ENCODE measurements around the gene BBS9. TPM values are rescaled to one million over a fixed set of nuclear protein-coding genes. Genes with fewer than 3 reads are reported as not detected.

Gene BBS9
- total and polyA plus RNA-seq, 5 experiments from 2014 or later = 11.2 to 31.8 (median 12.7) TPM

- peaks cover 0 to 13% (median 0%) of the 10 kb centered on the region in 9 donors for H3K9me3 Mint-ChIP-seq
Observed at GRCh38 chr7:33563651-33564050, 434.3 kb downstream of the BBS9 start.

DNA sequence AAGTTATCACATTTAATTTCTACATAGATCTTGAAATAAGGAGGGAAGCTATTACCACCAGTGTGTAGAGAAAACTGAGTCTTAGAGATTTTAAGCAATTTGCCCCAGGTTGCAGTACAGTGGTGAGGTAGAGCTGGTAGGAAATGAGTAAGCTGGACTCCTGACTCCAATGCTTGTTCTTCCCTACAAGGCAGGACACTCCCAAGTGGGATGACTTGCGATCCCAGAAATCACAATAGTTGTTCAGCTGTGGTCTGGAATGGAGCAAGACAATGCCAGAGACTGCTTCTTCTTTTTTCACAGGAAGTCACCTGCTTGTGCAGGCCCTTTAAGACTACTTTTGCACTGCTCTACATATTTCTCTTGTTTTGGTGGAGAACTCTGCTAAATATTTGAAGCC is 448.8 kb downstream of the BBS9 start:
- Mint-ChIP-seq H3K4me1 (no peaks in the 10 kb centered on the region), H3K27me3 (no peaks in the 10 kb centered on the region), H3K9me3 (peaks cover 0 to 18% (median 6%) of the 10 kb centered on the region in 9 donors), H3K36me3 (peaks cover 24 to 45% (median 26%) of the 10 kb centered on the region in 3 donors), H3K4me3 (no peak overlapping the region), H3K27ac (no peak overlapping the region)
- DNase-seq (no peak), ATAC-seq (no peak)
- POLR2A ChIA-PET = no interaction called here

More at GRCh38 chr7:33563651-33564050, 434.3 kb downstream of the BBS9 start:
- Mint-ChIP-seq H3K4me1 (no peaks in the 10 kb centered on the region), H3K27ac (no peak overlapping the region), H3K27me3 (no peaks in the 10 kb centered on the region), H3K36me3 (peaks cover 6 to 15% (median 12%) of the 10 kb centered on the region in 3 donors), H3K4me3 (no peak overlapping the region)
- DNase-seq (no peak), ATAC-seq (no peak)
- POLR2A ChIA-PET = no interaction called here

- H3K27ac Mint-ChIP-seq = no peak overlapping the region
- H3K36me3 Mint-ChIP-seq = peaks cover 17 to 44% (median 22%) of the 10 kb centered on the region in 3 donors
- H3K27me3 Mint-ChIP-seq = no peaks in the 10 kb centered on the region
- H3K4me1 Mint-ChIP-seq = no peaks in the 10 kb centered on the region
- DNase-seq = no peak
- no peak overlapping the region for H3K4me3 Mint-ChIP-seq
- ATAC-seq = no peak
- POLR2A ChIA-PET = no interaction called here
- peaks cover 0 to 18% (median 2%) of the 10 kb centered on the region in 9 donors for H3K9me3 Mint-ChIP-seq
Observed at GRCh38 chr7:33578881-33579672, 449.7 kb downstream of the BBS9 start.

- peaks cover 12 to 41% (median 18%) of the 10 kb centered on the region in 3 donors for H3K36me3 Mint-ChIP-seq
- DNase-seq = no peak
Observed at GRCh38 chr7:33579673-33579960, 450.3 kb downstream of the BBS9 start.

DNA sequence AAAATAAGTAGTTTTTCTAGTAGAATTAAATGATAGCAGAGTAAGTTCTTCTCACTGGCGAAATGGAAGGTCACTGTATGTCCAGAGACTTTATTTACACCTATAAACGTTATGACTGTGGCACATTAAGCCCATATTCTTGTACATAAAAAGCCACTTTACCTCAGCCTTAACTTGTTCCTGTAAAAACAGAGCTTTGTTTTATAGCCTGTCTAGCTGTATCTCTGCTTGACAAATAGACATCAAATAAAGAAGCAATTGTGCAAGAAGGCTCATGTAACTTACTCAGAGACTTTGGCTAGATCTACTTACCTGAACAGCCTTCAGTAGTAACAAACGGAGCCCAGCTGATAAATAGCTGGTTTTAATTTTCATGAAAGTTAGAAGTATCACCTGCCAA is 451.9 kb downstream of the BBS9 start:
- DNase-seq (no peak), ATAC-seq (no peak)
- POLR2A ChIA-PET = no interaction called here
- Mint-ChIP-seq H3K4me1 (no peaks in the 10 kb centered on the region), H3K9me3 (peaks cover 0 to 11% (median 2%) of the 10 kb centered on the region in 9 donors), H3K36me3 (peaks cover 5 to 26% (median 5%) of the 10 kb centered on the region in 3 donors), H3K27me3 (no peaks in the 10 kb centered on the region), H3K4me3 (no peak overlapping the region), H3K27ac (no peak overlapping the region)

More at GRCh38 chr7:33579673-33579960, 450.3 kb downstream of the BBS9 start:
- Mint-ChIP-seq H3K27me3 (no peaks in the 10 kb centered on the region), H3K4me3 (no peak overlapping the region), H3K4me1 (no peaks in the 10 kb centered on the region), H3K9me3 (peaks cover 0 to 18% (median 2%) of the 10 kb centered on the region in 9 donors), H3K27ac (no peak overlapping the region)
- ATAC-seq = no peak
- POLR2A ChIA-PET = no interaction called here

DNA sequence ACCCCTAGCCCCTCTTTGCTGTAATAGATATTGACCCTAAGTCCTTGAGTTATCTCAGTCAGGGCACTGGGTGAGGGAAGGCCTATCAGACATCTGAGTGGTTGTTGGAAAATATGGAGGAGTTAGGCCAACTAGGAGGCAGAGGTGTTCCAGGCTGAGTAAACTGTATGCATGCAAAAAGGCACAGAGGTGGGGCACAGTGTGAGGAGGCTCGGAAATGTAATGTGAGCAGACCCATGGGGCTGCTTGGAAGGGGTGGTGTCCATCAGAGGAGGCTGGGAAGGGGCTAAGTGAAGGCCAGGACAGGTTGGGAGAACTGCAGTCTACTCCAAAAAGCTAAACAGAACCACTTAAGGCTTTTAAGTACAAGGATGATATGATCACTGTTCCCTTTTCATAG is 452.7 kb downstream of the BBS9 start:
- POLR2A ChIA-PET = no interaction called here
- Mint-ChIP-seq H3K4me1 (no peaks in the 10 kb centered on the region), H3K27me3 (no peaks in the 10 kb centered on the region), H3K27ac (no peak overlapping the region), H3K9me3 (peaks cover 0 to 7% (median 0%) of the 10 kb centered on the region in 9 donors), H3K4me3 (no peak overlapping the region), H3K36me3 (peaks cover 2 to 19% (median 2%) of the 10 kb centered on the region in 3 donors)
- DNase-seq (no peak), ATAC-seq (no peak)

DNA sequence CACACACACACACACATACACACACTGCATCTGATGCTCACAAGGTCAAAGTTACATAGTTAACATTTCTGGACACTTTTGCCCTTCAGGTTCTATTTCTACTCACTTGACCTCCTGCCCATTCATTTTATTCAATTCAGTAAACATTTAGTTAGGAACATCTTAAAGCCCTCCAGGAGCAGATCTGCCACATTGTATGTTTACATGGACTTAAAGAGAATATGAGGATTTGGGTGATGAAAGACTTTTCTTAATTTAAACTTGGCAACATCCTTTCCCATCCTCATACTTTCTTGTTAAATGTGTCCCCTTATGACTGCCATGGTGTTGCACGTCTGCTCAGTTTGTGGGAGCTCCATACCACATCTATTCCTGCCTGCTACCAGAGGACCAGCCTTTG is 453.2 kb downstream of the BBS9 start:
- no peak for ATAC-seq
- H3K4me3 Mint-ChIP-seq = no peak overlapping the region
- POLR2A ChIA-PET = no interaction called here
- H3K36me3 Mint-ChIP-seq = peaks cover 0 to 15% (median 2%) of the 10 kb centered on the region in 3 donors
- H3K27ac Mint-ChIP-seq = no peak overlapping the region
- H3K9me3 Mint-ChIP-seq = peaks cover 0 to 3% (median 0%) of the 10 kb centered on the region in 9 donors
- DNase-seq = no peak
- no peaks in the 10 kb centered on the region for H3K27me3 Mint-ChIP-seq
- H3K4me1 Mint-ChIP-seq = no peaks in the 10 kb centered on the region

DNA sequence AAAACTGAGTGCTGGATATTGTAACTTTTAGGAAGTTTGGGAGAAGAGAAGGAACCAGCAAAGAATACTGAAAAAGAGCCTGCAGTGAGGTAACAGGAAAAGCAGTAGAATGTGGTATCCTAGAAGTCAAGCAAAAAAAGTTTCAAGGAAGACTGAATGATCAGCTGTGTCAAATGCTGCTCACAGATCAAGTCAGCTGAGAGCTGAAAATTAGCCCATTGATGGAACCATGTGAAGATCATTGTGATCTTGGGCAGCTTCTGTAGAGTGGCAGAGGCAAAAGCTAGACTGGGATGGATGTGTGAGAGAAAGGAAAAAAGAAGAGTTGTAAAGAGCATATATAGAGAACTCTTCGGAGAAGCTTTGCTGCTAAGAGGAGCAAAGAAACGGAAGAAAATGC is 460.5 kb downstream of the BBS9 start:
- no peaks in the 10 kb centered on the region for H3K27me3 Mint-ChIP-seq
- POLR2A ChIA-PET = no interaction called here
- no peaks in the 10 kb centered on the region for H3K4me1 Mint-ChIP-seq

GRCh38 chr7:33590916-33591315 is 461.6 kb downstream of the BBS9 start:
- H3K4me1 Mint-ChIP-seq = no peaks in the 10 kb centered on the region
- H3K27me3 Mint-ChIP-seq = no peaks in the 10 kb centered on the region
- POLR2A ChIA-PET = no interaction called here
- peaks cover 0 to 7% (median 0%) of the 10 kb centered on the region in 9 donors for H3K9me3 Mint-ChIP-seq
- H3K4me3 Mint-ChIP-seq = no peak overlapping the region
- no peak for ATAC-seq
- no peak for DNase-seq
- H3K27ac Mint-ChIP-seq = no peak overlapping the region
- peaks cover 3 to 14% (median 3%) of the 10 kb centered on the region in 3 donors for H3K36me3 Mint-ChIP-seq

More for the DNA sequence above, 460.5 kb downstream of the BBS9 start:
- no peak for DNase-seq
- Mint-ChIP-seq H3K27ac (no peak overlapping the region), H3K9me3 (peaks cover 0 to 6% (median 0%) of the 10 kb centered on the region in 9 donors), H3K4me3 (no peak overlapping the region), H3K36me3 (peaks cover 0 to 10% (median 3%) of the 10 kb centered on the region in 3 donors)
- ATAC-seq = no peak

- Mint-ChIP-seq H3K27ac (no peak overlapping the region), H3K4me1 (no peaks in the 10 kb centered on the region), H3K4me3 (no peak overlapping the region), H3K36me3 (peaks cover 3 to 14% (median 3%) of the 10 kb centered on the region in 3 donors), H3K27me3 (no peaks in the 10 kb centered on the region), H3K9me3 (peaks cover 0 to 7% (median 0%) of the 10 kb centered on the region in 9 donors)
- DNase-seq = no peak
- ATAC-seq = no peak
- POLR2A ChIA-PET = no interaction called here
Observed at GRCh38 chr7:33591490-33591889, 462.1 kb downstream of the BBS9 start.

- Mint-ChIP-seq H3K4me3 (no peak overlapping the region), H3K9me3 (peaks cover 0 to 7% (median 0%) of the 10 kb centered on the region in 9 donors), H3K36me3 (peaks cover 3 to 14% (median 3%) of the 10 kb centered on the region in 3 donors), H3K4me1 (no peaks in the 10 kb centered on the region), H3K27ac (no peak overlapping the region), H3K27me3 (no peaks in the 10 kb centered on the region)
- no peak for ATAC-seq
- DNase-seq = no peak
- POLR2A ChIA-PET = no interaction called here
Observed at GRCh38 chr7:33592718-33593117, 463.4 kb downstream of the BBS9 start.

DNA sequence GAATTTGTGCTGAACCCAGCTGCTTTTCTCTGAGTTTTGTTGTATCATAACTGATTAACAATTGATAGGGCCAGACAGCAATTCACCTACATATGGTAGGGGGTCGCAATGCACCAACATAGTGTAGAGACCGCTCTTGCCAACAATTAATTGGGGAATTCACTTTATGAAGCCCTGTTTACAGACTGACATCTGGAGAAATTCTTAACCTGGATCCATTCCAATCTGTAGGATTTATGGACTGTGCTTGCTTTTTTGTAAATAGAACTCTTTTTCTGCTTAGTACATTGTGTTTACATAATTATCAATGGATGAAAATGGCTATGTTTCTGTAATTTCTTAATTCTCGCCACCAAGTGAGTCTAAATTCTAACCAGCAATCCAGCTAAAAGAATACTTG is 464.2 kb downstream of the BBS9 start:
- peaks cover 3 to 14% (median 3%) of the 10 kb centered on the region in 3 donors for H3K36me3 Mint-ChIP-seq
- H3K4me3 Mint-ChIP-seq = no peak overlapping the region
- POLR2A ChIA-PET = no interaction called here
- H3K27ac Mint-ChIP-seq = no peak overlapping the region
- DNase-seq = no peak
- no peak for ATAC-seq
- H3K27me3 Mint-ChIP-seq = no peaks in the 10 kb centered on the region
- H3K9me3 Mint-ChIP-seq = peaks cover 0 to 7% (median 0%) of the 10 kb centered on the region in 9 donors
- no peaks in the 10 kb centered on the region for H3K4me1 Mint-ChIP-seq

- H3K27ac Mint-ChIP-seq = no peak overlapping the region
- no peaks in the 10 kb centered on the region for H3K4me1 Mint-ChIP-seq
- POLR2A ChIA-PET = no interaction called here
- no peak overlapping the region for H3K4me3 Mint-ChIP-seq
- no peaks in the 10 kb centered on the region for H3K27me3 Mint-ChIP-seq
- peaks cover 0 to 7% (median 0%) of the 10 kb centered on the region in 9 donors for H3K9me3 Mint-ChIP-seq
- peaks cover 3 to 11% (median 5%) of the 10 kb centered on the region in 3 donors for H3K36me3 Mint-ChIP-seq
- DNase-seq = no peak
- no peak for ATAC-seq
Observed at GRCh38 chr7:33596686-33597085, 467.3 kb downstream of the BBS9 start.

GRCh38 chr7:33597181-33597580 is 467.8 kb downstream of the BBS9 start:
- peaks cover 0 to 7% (median 0%) of the 10 kb centered on the region in 9 donors for H3K9me3 Mint-ChIP-seq
- H3K36me3 Mint-ChIP-seq = peaks cover 3 to 11% (median 7%) of the 10 kb centered on the region in 3 donors
- POLR2A ChIA-PET = no interaction called here
- ATAC-seq (no peak), DNase-seq (no peak)
- no peak overlapping the region for H3K4me3 Mint-ChIP-seq
- H3K4me1 Mint-ChIP-seq = no peaks in the 10 kb centered on the region
- H3K27me3 Mint-ChIP-seq = no peaks in the 10 kb centered on the region
- no peak overlapping the region for H3K27ac Mint-ChIP-seq

Data from naive thymus-derived CD8-positive, alpha-beta T cell (primary cell).